Sigmoid colon (tissue), 4 donors: ENCODE measurements around the gene ANKH.

ENCODE experiments used
- POLR2A ChIP-seq, 2 donors: fragments of 450-650 bp; IDR thresholded peaks; one replicate each; pipeline ENCODE4 v1.6.1; 2016; ENCODE audit warnings: antibody characterized with exemption in 2 of 2, mild to moderate bottlenecking in 2 of 2, moderate library complexity in 2 of 2
- POLR2AphosphoS5 ChIP-seq, 4 donors: sonication (generic); formaldehyde crosslinking; IDR thresholded peaks; one replicate each; pipeline ENCODE4 v1.6.1; 2017; ENCODE audit warnings: antibody characterized with exemption in 4 of 4
- TF ChIP-seq, protein P1 (sequence below), 4 experiments: fragments of 450-650 bp in 3 of 4; fragments of 200-600 bp in 1 of 4; IDR thresholded peaks; one replicate each; pipeline ENCODE4 v1.5.1; 2016 to 2019; ENCODE audit warnings: antibody characterized with exemption in 4 of 4, mild to moderate bottlenecking in 3 of 4, moderate library complexity in 2 of 4

DNA sequence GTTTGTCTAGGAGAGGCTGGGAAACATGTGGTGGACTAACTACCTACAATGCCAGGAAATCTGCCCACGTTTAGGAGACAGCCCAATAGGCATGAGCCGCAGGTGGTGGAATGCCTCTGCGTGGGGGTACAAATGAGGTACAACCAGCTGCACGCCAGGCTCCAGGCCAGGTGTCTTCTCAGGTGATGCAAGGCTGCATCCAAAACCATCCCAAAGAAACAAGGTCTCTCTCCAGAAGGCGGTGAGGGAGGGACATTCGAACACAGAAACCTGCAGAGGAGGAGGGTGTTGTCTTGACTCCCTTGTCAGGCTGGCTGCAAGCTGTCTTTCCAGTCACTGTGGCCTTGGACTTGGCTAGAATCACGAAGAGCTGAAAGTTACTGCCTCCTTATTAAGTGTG, 11.6 kb downstream of the ANKH start:
- TF ChIP-seq, protein P1, sequence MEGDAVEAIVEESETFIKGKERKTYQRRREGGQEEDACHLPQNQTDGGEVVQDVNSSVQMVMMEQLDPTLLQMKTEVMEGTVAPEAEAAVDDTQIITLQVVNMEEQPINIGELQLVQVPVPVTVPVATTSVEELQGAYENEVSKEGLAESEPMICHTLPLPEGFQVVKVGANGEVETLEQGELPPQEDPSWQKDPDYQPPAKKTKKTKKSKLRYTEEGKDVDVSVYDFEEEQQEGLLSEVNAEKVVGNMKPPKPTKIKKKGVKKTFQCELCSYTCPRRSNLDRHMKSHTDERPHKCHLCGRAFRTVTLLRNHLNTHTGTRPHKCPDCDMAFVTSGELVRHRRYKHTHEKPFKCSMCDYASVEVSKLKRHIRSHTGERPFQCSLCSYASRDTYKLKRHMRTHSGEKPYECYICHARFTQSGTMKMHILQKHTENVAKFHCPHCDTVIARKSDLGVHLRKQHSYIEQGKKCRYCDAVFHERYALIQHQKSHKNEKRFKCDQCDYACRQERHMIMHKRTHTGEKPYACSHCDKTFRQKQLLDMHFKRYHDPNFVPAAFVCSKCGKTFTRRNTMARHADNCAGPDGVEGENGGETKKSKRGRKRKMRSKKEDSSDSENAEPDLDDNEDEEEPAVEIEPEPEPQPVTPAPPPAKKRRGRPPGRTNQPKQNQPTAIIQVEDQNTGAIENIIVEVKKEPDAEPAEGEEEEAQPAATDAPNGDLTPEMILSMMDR (IDR thresholded peaks at IDR 0.05), result no peak
- no peak for TF ChIP-seq POLR2A (IDR thresholded peaks at IDR 0.05)
- no peak for TF ChIP-seq POLR2AphosphoS5 (IDR thresholded peaks at IDR 0.05)
